GM12878 (cell line): ENCODE data around the gene SRBD1. TPM values are rescaled to one million over a fixed set of nuclear protein-coding genes. Genes with fewer than 3 reads are reported as not detected.

Experiments
- ATAC-seq: fragments of 200-7000 bp; cut with Tn5 transposase; 3 replicates; pipeline ENCODE4 v1.9.1; 2020; ENCODE audit warnings: mild to moderate bottlenecking, moderate library complexity
- BruUV-seq: library from RNA; stranded (reverse); fragments of 400-500 nt; replicated peaks from 2 replicates; lab custom pipeline; 2021; lab: Mats Ljungman, UMichigan
- CTCF ChIA-PET: fragments of 300-600 bp; sonication (Branson Sonifier 250); formaldehyde crosslinking; extraction: SDS; loops from one replicate; lab custom pipeline; 2021; ENCODE audit warnings: inconsistent platforms; lab: Yijun Ruan, JAX
- POLR2A ChIA-PET: fragments of 350-600 bp; formaldehyde crosslinking; extraction: SDS; loops from one replicate; lab custom pipeline; 2021; ENCODE audit warnings: inconsistent platforms; lab: Charles Lee
- RAD21 ChIA-PET: fragments of 300-600 bp; sonication (Branson Sonifier 250); formaldehyde crosslinking; loops from one replicate; lab custom pipeline; 2023; ENCODE audit warnings: antibody characterized with exemption; ENCODE audit not compliant: unreplicated experiment; lab: Charles Lee
- SMC1A ChIA-PET: fragments of 300-600 bp; sonication (Branson Sonifier 250); formaldehyde crosslinking; loops from one replicate; lab custom pipeline; 2023; ENCODE audit not compliant: unreplicated experiment, uncharacterized antibody; lab: Charles Lee
- DNase-seq: peaks from one replicate; pipeline ENCODE4 v3.0.0-alpha.2; 2011; ENCODE audit warnings: low read depth, low spot score
- FAIRE-seq: peaks from 3 replicates; lab custom pipeline; 2011; peaks lifted over from hg19 to GRCh38; lab: Jason Lieb, UNC
- H2AFZ ChIP-seq: 2 replicates; pipeline ENCODE4 v1.6.0; 2011; ENCODE audit warnings: low read depth, low read length, control low read depth; ENCODE audit not compliant: control insufficient read depth
- H3K27ac ChIP-seq: 2 replicates; pipeline ENCODE4 v1.5.1; 2011; ENCODE audit warnings: control low read depth; ENCODE audit not compliant: control insufficient read depth, insufficient read depth
- H3K27me3 ChIP-seq, 2 experiments: replicated peaks in 1 of 2; 2 replicates each; pipeline versions ENCODE4 v1.6.0 to v1.6.1; 2011; ENCODE audit warnings: low read length in 1 of 2; ENCODE audit not compliant: control insufficient read depth in 2 of 2, insufficient read depth in 2 of 2
- H3K36me3 ChIP-seq, 2 experiments: 2 replicates each; pipeline ENCODE4 v1.5.1; 2011; ENCODE audit warnings: low read length in 1 of 2; ENCODE audit not compliant: control insufficient read depth in 2 of 2, insufficient read depth in 2 of 2
- H3K4me1 ChIP-seq: 2 replicates; pipeline ENCODE4 v1.6.1; 2011; ENCODE audit warnings: mild to moderate bottlenecking, low read length, moderate library complexity, mixed read lengths; ENCODE audit not compliant: control insufficient read depth, insufficient read depth
- H3K4me2 ChIP-seq: 2 replicates; pipeline ENCODE4 v1.6.0; 2011; ENCODE audit warnings: control low read depth; ENCODE audit not compliant: control insufficient read depth, insufficient read depth
- H3K4me3 ChIP-seq: fragments of 200-600 bp; sonication (generic); 2 replicates; pipeline ENCODE4 v1.5.1; 2016
- H3K79me2 ChIP-seq: 2 replicates; pipeline ENCODE4 v1.6.0; 2011; ENCODE audit warnings: low read length; ENCODE audit not compliant: control insufficient read depth, insufficient read depth
- H3K9ac ChIP-seq: 2 replicates; pipeline ENCODE4 v1.8.0; 2011; ENCODE audit warnings: low read length, control low read depth, mixed read lengths; ENCODE audit not compliant: control insufficient read depth, insufficient read depth
- H3K9me3 ChIP-seq: replicated peaks from 3 replicates; pipeline ENCODE4 v1.5.1; 2011; ENCODE audit warnings: mild to moderate bottlenecking, low read length; ENCODE audit not compliant: control insufficient read depth, insufficient read depth
- H4K20me1 ChIP-seq: 2 replicates; pipeline ENCODE4 v1.6.0; 2011; ENCODE audit not compliant: control insufficient read depth, insufficient read depth
- ATF3 ChIP-seq: IDR thresholded peaks from 2 replicates; pipeline ENCODE4 v1.6.1; 2011; ENCODE audit warnings: low read depth, mild to moderate bottlenecking, low read length, moderate library complexity, borderline replicate concordance; ENCODE audit errors: extremely low read depth
- FOS ChIP-seq: IDR thresholded peaks from 3 replicates; pipeline ENCODE4 v1.6.1; 2011; ENCODE audit warnings: borderline replicate concordance; ENCODE audit not compliant: insufficient read length; ENCODE audit errors: extremely low read depth
- HDAC2 ChIP-seq: fragments of 200-600 bp; sonication (generic); IDR thresholded peaks from 2 replicates; pipeline ENCODE4 v1.6.1; 2017
- KAT2A ChIP-seq: conservative IDR thresholded peaks from 2 replicates; pipeline ENCODE4 v1.6.1; 2011; ENCODE audit warnings: low read depth, low read length; ENCODE audit not compliant: control insufficient read depth
- MXI1 ChIP-seq: fragments of 150-350 bp; IDR thresholded peaks from 2 replicates; pipeline ENCODE4 v1.6.1; 2011; ENCODE audit warnings: low read depth, mild to moderate bottlenecking, inconsistent platforms, low read length, improper control_type of control experiment
- NFXL1 ChIP-seq: fragments of 450-650 bp; IDR thresholded peaks from 2 replicates; pipeline ENCODE4 v1.6.1; 2017; ENCODE audit warnings: antibody characterized with exemption, mild to moderate bottlenecking, borderline replicate concordance
- NR2F1 ChIP-seq: fragments of 450-650 bp; conservative IDR thresholded peaks from 2 replicates; pipeline ENCODE4 v1.6.1; 2017; ENCODE audit warnings: mild to moderate bottlenecking
- SPI1 ChIP-seq: IDR thresholded peaks from 2 replicates; pipeline ENCODE4 v1.6.1; 2011; ENCODE audit warnings: low read depth, mild to moderate bottlenecking, low read length, moderate library complexity, borderline replicate concordance; ENCODE audit not compliant: insufficient read depth
- STAT1 ChIP-seq: fragments of 450-650 bp; conservative IDR thresholded peaks from 2 replicates; pipeline ENCODE4 v1.6.1; 2014; ENCODE audit warnings: antibody characterized with exemption, mild to moderate bottlenecking
- STAT3 ChIP-seq: IDR thresholded peaks from 2 replicates; pipeline ENCODE4 v1.6.1; 2011; ENCODE audit warnings: low read depth, low read length, improper control_type of control experiment
- WGBS: methylation state at CpG from one replicate; pipeline ENCODE4 v1.1.6; 2016; ENCODE audit warnings: low lambda C conversion rate; ENCODE audit not compliant: insufficient replicate concordance, insufficient coverage; ENCODE audit errors: missing lambda C conversion rate; 5-methylcytosine and 5-hydroxymethylcytosine counted together
- in situ Hi-C: fragments of 300-500 bp; cut with MboI; formaldehyde crosslinking; loops from 9 replicates; pipeline ENCODE4 v1.14.3; 2018; ENCODE audit warnings: mixed read lengths
- intact Hi-C: fragments of 100-400 bp; cut with micrococcal nuclease; formaldehyde crosslinking; loops from one replicate; pipeline ENCODE4 v1.14.2; 2022; ENCODE audit not compliant: unreplicated experiment
- polyA plus RNA-seq, 11 experiments: library from polyadenylated mRNA; depleted of rRNA in 4 of 11; unstranded in 6 of 11; stranded (reverse) in 5 of 11; fragments of >200 nt; fragmentation: Nextera tagmentation in 4 of 11; fragmentation: Illumina TruSeq in 1 of 11; extraction: Ambion mirVana in 4 of 11; extraction: Trizol in 1 of 11; gene quantifications; 1 replicate in 1 of 11; 2 replicates in 10 of 11; pipeline versions ENCODE4 v1.2.1 to v1.2.3, GENCODE V29; 2011 to 2016; ENCODE audit warnings: inconsistent platforms in 2 of 11, missing spikeins in 2 of 11, low read depth in 1 of 11
- total RNA-seq, 4 experiments: library from RNA; depleted of rRNA in 3 of 4; stranded (reverse); fragments of >200 nt in 3 of 4; fragmentation: Illumina TruSeq in 1 of 4; extraction: Trizol in 1 of 4; gene quantifications; 2 replicates each; pipeline versions ENCODE4 v1.2.1 to v1.2.3, GENCODE V29; 2013 to 2021
- TF ChIP-seq, protein P1 (sequence below): fragments of 450-650 bp; IDR thresholded peaks from 2 replicates; pipeline ENCODE4 v1.6.1; 2017; ENCODE audit warnings: antibody characterized with exemption, mild to moderate bottlenecking, moderate library complexity

The SRBD1 gene
- total and polyA plus RNA-seq, 10 of the 15 experiments (the other 5 are each of a cell fraction or from before 2014, with no cell fraction given): 9.7 to 33.1 (median 20.1) TPM

DNA sequence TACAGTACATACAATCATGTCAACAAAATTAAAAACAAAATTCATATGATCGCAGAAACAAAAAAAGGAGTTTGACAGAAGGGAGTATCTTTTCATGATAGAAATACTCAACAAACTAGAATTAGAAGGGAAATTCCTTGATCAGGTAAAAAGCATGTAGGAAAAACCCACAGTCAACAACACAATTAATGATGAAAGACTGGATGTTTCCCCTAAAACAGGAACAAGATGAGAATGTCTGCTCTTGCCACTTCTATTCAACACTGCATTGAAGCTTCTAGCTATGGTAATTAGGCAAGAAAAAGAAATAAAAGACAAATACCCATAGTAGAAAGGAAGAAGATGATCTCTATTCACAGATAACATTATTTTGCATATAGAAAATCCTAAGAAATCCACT lies 87.1 kb downstream of the SRBD1 start:
- no peaks in the 10 kb centered on the region for H4K20me1 ChIP-seq
- RAD21 ChIA-PET: no interaction called here
- DNase-seq (no peak), ATAC-seq (no peak), FAIRE-seq (no peak)
- SMC1A ChIA-PET: interaction anchor here (1.5 kb wide), 1 partner anchor 15 kb away, joined by 3 read pairs; no protein-coding TSS in a partner anchor
- WGBS: 100% methylated on average over 1 of the region's 1 CpG
- in situ Hi-C loops (no loop called here), intact Hi-C loops (no loop called here)
- CTCF ChIA-PET: no interaction called here
- no TSS peak for BruUV-seq
- no peaks in the 10 kb centered on the region for H3K27me3 ChIP-seq
- H3K4me2 ChIP-seq: no peak overlapping the region
- no peaks in the 10 kb centered on the region for H3K79me2 ChIP-seq
- no peaks in the 10 kb centered on the region for H3K9me3 ChIP-seq
- H3K36me3 ChIP-seq: no peaks in the 10 kb centered on the region; a peak in 1 of 4 replicates
- no peak overlapping the region for H3K27ac ChIP-seq
- H3K9ac ChIP-seq: no peak overlapping the region
- no peaks in the 10 kb centered on the region for H3K4me1 ChIP-seq
- POLR2A ChIA-PET: no interaction called here
- no peak for TF ChIP-seq NR2F1
- H2AFZ ChIP-seq: no peak overlapping the region
- no peak overlapping the region for H3K4me3 ChIP-seq

GRCh38 chr2:45518546-45518945 lies 92.5 kb downstream of the SRBD1 start:
- SMC1A ChIA-PET: interaction anchor here (0.6 to 1.1 kb wide), 3 partner anchors 9 to 958 kb away, joined by 3 to 9 read pairs (median 3); no protein-coding TSS in a partner anchor

More at GRCh38 chr2:45518546-45518945, 92.5 kb downstream of the SRBD1 start:
- no peak overlapping the region for H3K27ac ChIP-seq
- WGBS: 96% methylated on average over 2 of the region's 2 CpGs
- H4K20me1 ChIP-seq: no peaks in the 10 kb centered on the region
- H2AFZ ChIP-seq: no peak overlapping the region
- FAIRE-seq (no peak), DNase-seq (no peak), ATAC-seq (no peak)
- H3K9ac ChIP-seq: no peak overlapping the region
- no peaks in the 10 kb centered on the region for H3K79me2 ChIP-seq
- ChIA-PET RAD21 (interaction anchor here (0.7 kb wide), 1 partner anchor 1111 kb away, joined by 3 read pairs; no protein-coding TSS in a partner anchor), CTCF (interaction anchor here (0.9 kb wide), 2 partner anchors 537 to 1039 kb away, joined by 3 read pairs; no protein-coding TSS in a partner anchor), POLR2A (interaction anchor here (0.7 kb wide), 1 partner anchor 10 kb away, joined by 6 read pairs; no protein-coding TSS in a partner anchor)
- no TSS peak for BruUV-seq
- in situ Hi-C loops (no loop called here), intact Hi-C loops (no loop called here)
- no peak overlapping the region for H3K4me3 ChIP-seq
- H3K4me2 ChIP-seq: no peak overlapping the region
- TF ChIP-seq, protein P1, sequence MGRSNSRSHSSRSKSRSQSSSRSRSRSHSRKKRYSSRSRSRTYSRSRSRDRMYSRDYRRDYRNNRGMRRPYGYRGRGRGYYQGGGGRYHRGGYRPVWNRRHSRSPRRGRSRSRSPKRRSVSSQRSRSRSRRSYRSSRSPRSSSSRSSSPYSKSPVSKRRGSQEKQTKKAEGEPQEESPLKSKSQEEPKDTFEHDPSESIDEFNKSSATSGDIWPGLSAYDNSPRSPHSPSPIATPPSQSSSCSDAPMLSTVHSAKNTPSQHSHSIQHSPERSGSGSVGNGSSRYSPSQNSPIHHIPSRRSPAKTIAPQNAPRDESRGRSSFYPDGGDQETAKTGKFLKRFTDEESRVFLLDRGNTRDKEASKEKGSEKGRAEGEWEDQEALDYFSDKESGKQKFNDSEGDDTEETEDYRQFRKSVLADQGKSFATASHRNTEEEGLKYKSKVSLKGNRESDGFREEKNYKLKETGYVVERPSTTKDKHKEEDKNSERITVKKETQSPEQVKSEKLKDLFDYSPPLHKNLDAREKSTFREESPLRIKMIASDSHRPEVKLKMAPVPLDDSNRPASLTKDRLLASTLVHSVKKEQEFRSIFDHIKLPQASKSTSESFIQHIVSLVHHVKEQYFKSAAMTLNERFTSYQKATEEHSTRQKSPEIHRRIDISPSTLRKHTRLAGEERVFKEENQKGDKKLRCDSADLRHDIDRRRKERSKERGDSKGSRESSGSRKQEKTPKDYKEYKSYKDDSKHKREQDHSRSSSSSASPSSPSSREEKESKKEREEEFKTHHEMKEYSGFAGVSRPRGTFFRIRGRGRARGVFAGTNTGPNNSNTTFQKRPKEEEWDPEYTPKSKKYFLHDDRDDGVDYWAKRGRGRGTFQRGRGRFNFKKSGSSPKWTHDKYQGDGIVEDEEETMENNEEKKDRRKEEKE: no peak
- TF ChIP-seq ATF3 (no peak), STAT3 (no peak), HDAC2 (no peak), MXI1 (no peak), SPI1 (no peak), NFXL1 (no peak), KAT2A (no peak), FOS (no peak), STAT1 (no peak)
- no peaks in the 10 kb centered on the region for H3K9me3 ChIP-seq
- H3K27me3 ChIP-seq: no peaks in the 10 kb centered on the region
- H3K4me1 ChIP-seq: no peaks in the 10 kb centered on the region
- H3K36me3 ChIP-seq: no peaks in the 10 kb centered on the region; a peak in 1 of 4 replicates
